Neuron (in vitro differentiated cells): Measurements from ENCODE around the gene HES1.
A peak's percentile ranks its signal among the peaks of the same experiment; 100 is the strongest.
"Not testable (repeated sequence)": the region's sequence is repeated elsewhere in the genome, so short reads cannot be mapped to it uniquely, and the experiment has no call there.

Source experiments
- H2AFZ ChIP-seq: one replicate; pipeline ENCODE4 v1.6.1; 2013; ENCODE audit warnings: low read depth, mild to moderate bottlenecking, inconsistent platforms, low read length, moderate library complexity
- H3K27me3 ChIP-seq: one replicate; pipeline ENCODE4 v1.6.1; 2013; ENCODE audit warnings: low read length; ENCODE audit not compliant: insufficient read depth
- H3K36me3 ChIP-seq: one replicate; pipeline ENCODE4 v1.6.1; 2013; ENCODE audit warnings: low read length; ENCODE audit not compliant: insufficient read depth
- H3K4me1 ChIP-seq: one replicate; pipeline ENCODE4 v1.6.1; 2013; ENCODE audit warnings: low read length; ENCODE audit not compliant: insufficient read depth
- H3K4me3 ChIP-seq: 2 replicates; pipeline ENCODE4 v1.5.1; 2013; ENCODE audit warnings: mild to moderate bottlenecking, low read length, moderate library complexity
- H3K9me3 ChIP-seq: one replicate; pipeline ENCODE4 v1.6.1; 2013; ENCODE audit warnings: low read length

HES1 gene

GRCh38 chr3:194124193-194124592 is 11.8 kb upstream of the HES1 start:
- H3K4me3 ChIP-seq = no peak overlapping the region
- no peak overlapping the region for H2AFZ ChIP-seq
- no peaks in the 10 kb centered on the region for H3K36me3 ChIP-seq
- peaks cover 2% of the 10 kb centered on the region for H3K4me1 ChIP-seq
- peaks cover 5% of the 10 kb centered on the region for H3K9me3 ChIP-seq
- H3K27me3 ChIP-seq = peaks cover 14% of the 10 kb centered on the region

DNA sequence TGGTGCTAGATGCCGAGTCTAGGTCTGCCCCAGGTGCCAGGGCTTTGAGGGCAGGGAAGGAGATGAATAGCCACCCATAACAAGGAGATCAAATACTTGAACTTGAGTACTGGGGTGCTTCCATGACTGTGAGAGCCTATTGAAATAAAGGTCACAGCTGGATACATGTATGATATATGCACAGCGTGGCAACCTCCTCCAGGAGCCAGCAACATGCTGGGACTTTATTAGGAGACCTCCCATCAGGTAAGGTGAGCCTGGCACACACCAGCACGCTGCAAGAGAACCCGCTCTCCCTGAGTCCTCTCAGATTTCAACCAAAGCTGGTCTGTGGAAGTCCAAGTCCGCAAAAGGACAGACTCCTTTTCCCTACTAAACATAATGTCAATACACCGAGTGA is 10.5 kb upstream of the HES1 start:
- Histone ChIP-seq H3K27me3 (peaks cover 13% of the 10 kb centered on the region), H3K4me1 (peaks cover 14% of the 10 kb centered on the region), H2AFZ (no peak overlapping the region), H3K9me3 (peaks cover 3% of the 10 kb centered on the region), H3K4me3 (no peak overlapping the region), H3K36me3 (no peaks in the 10 kb centered on the region)

DNA sequence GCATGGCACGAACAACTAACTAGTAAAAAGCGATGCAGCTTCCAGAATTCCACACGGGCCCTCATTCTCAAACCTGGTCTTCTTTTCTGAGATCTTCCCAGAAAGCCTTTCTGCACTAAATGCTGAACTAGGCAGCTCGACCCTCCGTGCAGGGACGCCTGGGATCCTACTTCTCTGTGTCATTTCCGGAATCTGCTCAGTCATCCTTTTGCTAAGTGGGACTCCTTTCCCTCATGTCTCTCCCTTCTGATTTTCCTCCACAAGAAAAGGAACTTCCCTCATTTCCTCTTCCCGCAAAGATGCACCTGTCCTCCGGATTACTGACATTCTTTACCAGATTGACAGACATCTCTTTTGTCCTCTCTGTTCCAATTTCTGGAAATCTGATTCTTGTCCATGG is 9.2 kb upstream of the HES1 start:
- Histone ChIP-seq H2AFZ (no peak overlapping the region), H3K4me3 (no peak overlapping the region), H3K27me3 (peaks cover 17% of the 10 kb centered on the region), H3K36me3 (no peaks in the 10 kb centered on the region), H3K9me3 (no peaks in the 10 kb centered on the region), H3K4me1 (peaks cover 25% of the 10 kb centered on the region)

- Histone ChIP-seq H3K36me3 (no peaks in the 10 kb centered on the region), H3K4me3 (no peak overlapping the region), H3K27me3 (peaks cover 28% of the 10 kb centered on the region), H2AFZ (no peak overlapping the region), H3K4me1 (peaks cover 40% of the 10 kb centered on the region), H3K9me3 (no peaks in the 10 kb centered on the region)
These were observed 7.6 kb upstream of the HES1 start for GRCh38 chr3:194128202-194128918.

DNA sequence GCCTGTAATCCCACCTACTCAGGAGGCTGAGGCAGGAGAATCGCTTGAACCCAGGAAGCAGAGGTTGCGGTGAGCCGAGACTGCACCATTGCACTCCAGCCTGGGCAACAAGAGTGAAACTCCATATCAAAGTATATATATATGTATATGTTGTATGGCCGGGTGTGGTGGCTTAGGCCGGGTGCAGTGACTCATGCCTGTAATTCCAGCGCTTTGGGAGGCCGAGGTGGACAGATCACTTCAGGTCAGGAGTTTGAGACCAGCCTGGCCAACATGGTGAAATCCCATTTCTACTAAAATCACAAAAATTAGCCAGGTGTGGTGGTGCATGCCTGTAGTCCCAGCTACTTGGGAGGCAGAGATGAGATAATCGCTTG is 7.0 kb upstream of the HES1 start:
- H3K9me3 ChIP-seq, H3K36me3 ChIP-seq: not testable (repeated sequence)

DNA sequence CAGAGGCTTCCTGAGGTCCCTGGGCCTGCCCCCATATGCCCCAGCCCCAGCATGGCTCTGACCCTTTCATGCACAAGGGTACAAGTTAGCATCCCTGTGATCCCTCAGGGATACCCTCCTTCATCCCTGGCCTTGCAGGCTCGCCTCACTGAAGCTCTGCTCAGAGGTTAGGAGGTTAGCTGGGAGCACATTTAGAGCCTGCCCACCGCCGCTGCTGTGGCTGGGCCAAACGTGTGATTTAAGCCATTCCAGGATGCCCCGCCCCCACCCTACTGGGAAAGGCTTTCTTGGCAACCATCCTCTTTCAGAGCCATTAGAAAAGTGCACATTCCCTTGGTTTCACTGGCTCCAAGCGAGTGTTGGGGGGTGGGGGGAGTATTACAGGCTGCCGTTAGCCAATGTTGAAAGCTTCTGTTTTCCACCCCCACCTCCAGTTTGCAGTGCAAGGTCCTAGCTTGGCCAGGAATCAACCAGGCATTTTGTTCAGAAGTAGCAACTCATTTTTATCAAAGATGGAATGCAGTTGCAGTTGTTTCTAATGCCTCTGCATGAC is 6.3 kb upstream of the HES1 start:
- no peaks in the 10 kb centered on the region for H3K9me3 ChIP-seq
- H3K36me3 ChIP-seq = no peaks in the 10 kb centered on the region
- no peak overlapping the region for H3K4me3 ChIP-seq
- peaks cover 28% of the 10 kb centered on the region for H3K27me3 ChIP-seq
- peaks cover 44% of the 10 kb centered on the region for H3K4me1 ChIP-seq
- H2AFZ ChIP-seq = no peak overlapping the region

More for the DNA sequence above, 7.0 kb upstream of the HES1 start:
- not testable (repeated sequence) for H3K4me3 ChIP-seq, H2AFZ ChIP-seq
- H3K27me3 ChIP-seq = peaks cover 28% of the 10 kb centered on the region
- peaks cover 44% of the 10 kb centered on the region for H3K4me1 ChIP-seq

- Histone ChIP-seq H3K4me3 (no peak overlapping the region), H2AFZ (no peak overlapping the region), H3K4me1 (peaks cover 46% of the 10 kb centered on the region), H3K9me3 (no peaks in the 10 kb centered on the region), H3K27me3 (peaks cover 28% of the 10 kb centered on the region), H3K36me3 (no peaks in the 10 kb centered on the region)
These were observed 5.8 kb upstream of the HES1 start for GRCh38 chr3:194130188-194130587.

DNA sequence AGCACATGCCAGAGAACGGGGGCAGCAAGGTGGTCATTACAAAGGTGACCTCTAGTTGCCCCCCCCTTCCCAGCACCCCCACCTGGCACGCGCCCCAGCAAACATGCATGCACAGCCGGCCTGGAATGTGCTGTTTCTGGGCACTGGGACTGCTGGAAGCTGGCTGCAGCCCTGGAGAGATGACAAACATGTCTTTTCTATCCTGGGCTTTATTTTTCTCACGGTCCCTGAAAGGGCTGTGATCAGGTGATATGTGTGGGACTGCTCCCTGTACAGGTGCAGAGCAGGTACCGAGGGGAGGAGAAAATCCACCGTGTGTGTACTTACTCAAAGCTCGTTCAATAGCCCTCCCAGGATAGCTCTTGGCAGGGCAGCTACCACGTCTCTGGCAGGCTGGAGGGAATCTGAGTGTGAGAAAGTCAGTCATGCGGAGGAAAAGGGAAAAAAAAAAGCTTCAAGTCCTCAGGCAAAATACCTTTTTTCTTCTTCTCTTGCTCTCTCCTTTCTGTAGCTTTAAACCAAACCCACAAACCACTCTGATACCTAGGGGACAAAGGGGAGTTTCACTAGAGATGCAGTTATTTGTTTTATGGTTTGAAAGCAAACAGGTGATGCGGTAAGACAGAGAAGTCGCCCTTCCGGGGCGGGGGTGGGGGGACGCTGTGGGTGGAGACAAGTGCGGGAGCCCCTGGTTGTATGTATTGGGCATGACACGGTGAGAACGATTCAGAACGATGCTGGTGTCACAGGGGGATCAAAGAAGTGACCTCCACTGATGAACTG is 5.0 kb upstream of the HES1 start:
- no peak overlapping the region for H2AFZ ChIP-seq
- no peaks in the 10 kb centered on the region for H3K9me3 ChIP-seq
- no peak overlapping the region for H3K4me3 ChIP-seq
- H3K4me1 ChIP-seq = peaks cover 48% of the 10 kb centered on the region
- H3K36me3 ChIP-seq = no peaks in the 10 kb centered on the region
- peaks cover 24% of the 10 kb centered on the region for H3K27me3 ChIP-seq

GRCh38 chr3:194132465-194133286 is 3.3 kb upstream of the HES1 start:
- Histone ChIP-seq H3K9me3 (no peaks in the 10 kb centered on the region), H3K4me3 (no peak overlapping the region), H3K36me3 (no peaks in the 10 kb centered on the region), H3K27me3 (peaks cover 24% of the 10 kb centered on the region), H3K4me1 (peaks cover 55% of the 10 kb centered on the region), H2AFZ (no peak overlapping the region)

DNA sequence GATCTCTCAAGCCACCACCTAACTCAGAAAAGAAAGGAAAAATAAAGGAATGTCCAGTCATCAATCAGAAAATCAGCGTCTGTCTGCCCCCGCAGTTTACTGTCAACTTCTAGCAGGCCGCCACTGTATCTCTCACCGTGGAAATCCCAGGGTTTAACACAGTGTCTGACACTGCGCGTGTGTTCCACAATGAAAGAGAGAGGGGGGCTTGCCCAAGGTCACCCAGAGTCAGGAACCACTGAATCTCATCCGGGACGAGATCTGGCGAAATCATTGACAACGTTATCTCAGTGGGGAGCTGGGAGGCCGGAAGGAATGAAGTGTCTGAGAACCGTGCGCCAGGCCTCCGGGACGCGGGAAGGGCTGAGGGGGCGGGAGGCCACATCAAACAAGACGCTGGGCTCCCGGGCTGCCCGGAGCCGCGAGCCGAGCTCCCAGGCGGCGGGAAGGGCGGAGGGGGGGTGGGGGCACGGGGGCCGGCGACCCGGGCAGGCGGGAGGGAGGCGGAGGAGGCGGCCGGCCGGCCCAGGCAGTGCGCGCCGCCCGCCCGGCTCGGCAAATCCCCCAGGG is 2.2 kb upstream of the HES1 start:
- Histone ChIP-seq H3K27me3 (peaks cover 24% of the 10 kb centered on the region), H2AFZ (no peak overlapping the region), H3K9me3 (no peaks in the 10 kb centered on the region), H3K4me1 (peaks cover 63% of the 10 kb centered on the region), H3K4me3 (peak overlapping the region; percentile 33), H3K36me3 (peaks cover 4% of the 10 kb centered on the region)

DNA sequence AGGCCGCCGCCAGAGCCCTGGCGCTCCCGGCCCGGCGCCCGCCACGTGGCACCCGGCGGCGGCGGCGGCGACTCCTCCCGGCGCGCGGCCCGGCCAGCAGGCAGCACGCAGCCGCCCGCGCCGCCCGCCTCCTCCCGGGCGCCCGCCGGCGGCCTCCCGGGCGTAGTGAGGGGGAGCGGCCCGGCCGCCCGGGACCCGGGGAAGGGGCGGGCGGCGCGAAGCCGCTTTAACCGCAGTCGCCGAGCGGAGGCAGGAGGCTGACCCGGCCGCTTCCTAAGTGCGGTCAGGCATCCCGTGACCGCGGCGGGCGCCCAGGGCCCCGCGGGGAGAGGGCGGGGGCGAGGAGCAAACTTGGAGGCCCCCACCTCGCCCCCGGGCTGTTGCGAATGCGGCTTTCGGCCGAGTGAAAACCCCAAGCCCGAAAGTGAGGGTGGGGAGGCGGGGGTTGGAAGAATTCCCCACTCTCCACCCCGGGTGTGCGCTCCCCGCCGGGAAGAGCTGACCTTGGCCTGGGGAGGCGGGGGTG is 1.7 kb upstream of the HES1 start:
- Histone ChIP-seq H3K36me3 (peaks cover 4% of the 10 kb centered on the region), H3K9me3 (no peaks in the 10 kb centered on the region), H2AFZ (peak overlapping the region; percentile 69), H3K27me3 (peaks cover 24% of the 10 kb centered on the region), H3K4me3 (peak overlapping the region; percentile 47), H3K4me1 (peaks cover 66% of the 10 kb centered on the region)

- H3K4me3 ChIP-seq = peak overlapping the region; percentile 47
- H3K27me3 ChIP-seq = peaks cover 22% of the 10 kb centered on the region
- H3K9me3 ChIP-seq = no peaks in the 10 kb centered on the region
- peaks cover 65% of the 10 kb centered on the region for H3K4me1 ChIP-seq
- H3K36me3 ChIP-seq = peaks cover 4% of the 10 kb centered on the region
- H2AFZ ChIP-seq = peak overlapping the region; percentile 69
These were observed 1.0 kb upstream of the HES1 start for GRCh38 chr3:194134757-194135515.
